Stimulated activated CD8-positive, alpha-beta memory T cell treated with anti-CD3 and anti-CD28 coated beads, Interleukin-2, amount 100 ng/mL, for 48 hours (primary cell): ENCODE measurements around the gene ELL.
"Not testable (repeated sequence)": the region's sequence is repeated elsewhere in the genome, so short reads cannot be mapped to it uniquely, and the experiment has no call there.

Experiments
- DNase-seq, 2 donors: peaks; one replicate each; pipeline ENCODE4 v3.0.0-alpha.2; 2020; ENCODE audit warnings: low read depth in 2 of 2

ELL gene

GRCh38 chr19:18532168-18532890 lies 10.5 kb upstream of the ELL start:
- no peak for DNase-seq

- DNase-seq = no peak
Observed at GRCh38 chr19:18531485-18531884, 9.6 kb upstream of the ELL start.

GRCh38 chr19:18529782-18530181 lies 7.9 kb upstream of the ELL start:
- DNase-seq = no peak

- DNase-seq = no peak
Observed at GRCh38 chr19:18526316-18526715, 4.4 kb upstream of the ELL start.

GRCh38 chr19:18523841-18524240 lies 2.0 kb upstream of the ELL start:
- DNase-seq = no peak

- not testable (repeated sequence) for DNase-seq
Observed at GRCh38 chr19:18522862-18523440, 1.1 kb upstream of the ELL start.

GRCh38 chr19:18522124-18522861 lies 423 bp upstream of the ELL start:
- peak; percentile 100 for DNase-seq

- DNase-seq = no peak
Observed at GRCh38 chr19:18520848-18521691, 800 bp downstream of the ELL start.

- DNase-seq = no peak
Observed at GRCh38 chr19:18519962-18520847, 1.7 kb downstream of the ELL start.

- no peak for DNase-seq
Observed at GRCh38 chr19:18518639-18519038, 3.2 kb downstream of the ELL start.

- DNase-seq = no peak
Observed at GRCh38 chr19:18517606-18518005, 4.3 kb downstream of the ELL start.

- DNase-seq = no peak
Observed at GRCh38 chr19:18515959-18516358, 5.9 kb downstream of the ELL start.

- no peak for DNase-seq
Observed at GRCh38 chr19:18514800-18515682, 6.8 kb downstream of the ELL start.

- DNase-seq = no peak
Observed at GRCh38 chr19:18513868-18514267, 8.0 kb downstream of the ELL start.

- DNase-seq = no peak
Observed at GRCh38 chr19:18510216-18510615, 11.7 kb downstream of the ELL start.

- no peak for DNase-seq
Observed at GRCh38 chr19:18508585-18508984, 13.3 kb downstream of the ELL start.

GRCh38 chr19:18507727-18508440 lies 14.0 kb downstream of the ELL start:
- DNase-seq = no peak

- DNase-seq = no peak
Observed at GRCh38 chr19:18507021-18507726, 14.7 kb downstream of the ELL start.
